GM19452 (cell line): Measurements from ENCODE around the gene DNPH1.
A peak's percentile ranks its signal among the peaks of the same experiment; 100 is the strongest.

Source experiments
- ATAC-seq: cut with Tn5 transposase; IDR thresholded peaks from one replicate; pipeline ENCODE4 v1.9.1; 2021; ENCODE audit not compliant: unreplicated experiment

The DNPH1 gene

GRCh38 chr6:43228951-43229802, at the start of gene DNPH1:
Gene DNPH1 (minus strand): TSS chr6:43229481. CDS start chr6:43229456, 25 bp downstream.
- peak; percentile 78 for ATAC-seq

GRCh38 chr6:43278524-43279078, 49.3 kb upstream of the DNPH1 start:
- no peak for ATAC-seq

- ATAC-seq = no peak
These were observed 48.6 kb upstream of the DNPH1 start for GRCh38 chr6:43277643-43278523.

GRCh38 chr6:43277306-43277642, 48.0 kb upstream of the DNPH1 start:
- no peak for ATAC-seq

- ATAC-seq = no peak
These were observed 47.5 kb upstream of the DNPH1 start for GRCh38 chr6:43276577-43277305.

- ATAC-seq = no peak
These were observed 46.7 kb upstream of the DNPH1 start for GRCh38 chr6:43275801-43276576.

GRCh38 chr6:43274916-43275597, 45.8 kb upstream of the DNPH1 start:
- ATAC-seq = no peak

GRCh38 chr6:43274127-43274915, 45.0 kb upstream of the DNPH1 start:
- ATAC-seq = no peak

GRCh38 chr6:43273707-43274106, 44.4 kb upstream of the DNPH1 start:
- no peak for ATAC-seq

GRCh38 chr6:43271944-43272343, 42.7 kb upstream of the DNPH1 start:
- no peak for ATAC-seq

GRCh38 chr6:43271103-43271815, 42.0 kb upstream of the DNPH1 start:
- no peak for ATAC-seq

GRCh38 chr6:43269273-43270007, 40.2 kb upstream of the DNPH1 start:
- ATAC-seq = no peak

GRCh38 chr6:43268782-43269272, 39.5 kb upstream of the DNPH1 start:
- ATAC-seq = no peak

- no peak for ATAC-seq
These were observed 39.0 kb upstream of the DNPH1 start for GRCh38 chr6:43268355-43268700.

- no peak for ATAC-seq
These were observed 38.5 kb upstream of the DNPH1 start for GRCh38 chr6:43267619-43268354.

GRCh38 chr6:43265564-43265963, 36.3 kb upstream of the DNPH1 start:
- ATAC-seq = no peak

GRCh38 chr6:43264599-43265145, 35.4 kb upstream of the DNPH1 start:
- no peak for ATAC-seq
